NCI-H2081 treated with DMSO at 0.1 percent for 48 hours (cell line): ENCODE data around the gene ACOT13.
"Not testable (repeated sequence)": the region's sequence is repeated elsewhere in the genome, so short reads cannot be mapped to it uniquely, and the experiment has no call there.

Experiments
- DNase-seq: peaks from one replicate; lab custom pipeline; 2025; lab: John Stamatoyannopoulos, UW

ACOT13 gene

DNA sequence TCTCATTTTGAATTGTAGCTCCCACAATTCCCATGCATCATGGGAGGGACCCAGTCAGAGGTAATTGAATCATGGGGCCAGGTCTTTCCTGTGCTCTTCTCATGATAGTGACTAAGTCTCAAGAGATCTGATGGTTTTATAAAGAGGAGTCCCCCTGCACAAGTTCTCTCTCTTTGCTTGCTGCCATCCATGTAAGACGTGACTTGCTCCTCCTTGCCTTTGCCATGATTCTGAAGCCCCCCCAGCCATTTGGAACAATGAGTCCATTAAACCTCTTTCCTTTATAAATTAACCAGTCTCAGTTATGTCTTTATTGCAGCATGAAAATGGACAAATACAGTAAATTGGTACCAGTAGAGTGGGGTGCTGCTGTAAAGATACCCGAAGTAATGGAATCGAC is 63.8 kb downstream of the ACOT13 start:
- not testable (repeated sequence) for DNase-seq

DNA sequence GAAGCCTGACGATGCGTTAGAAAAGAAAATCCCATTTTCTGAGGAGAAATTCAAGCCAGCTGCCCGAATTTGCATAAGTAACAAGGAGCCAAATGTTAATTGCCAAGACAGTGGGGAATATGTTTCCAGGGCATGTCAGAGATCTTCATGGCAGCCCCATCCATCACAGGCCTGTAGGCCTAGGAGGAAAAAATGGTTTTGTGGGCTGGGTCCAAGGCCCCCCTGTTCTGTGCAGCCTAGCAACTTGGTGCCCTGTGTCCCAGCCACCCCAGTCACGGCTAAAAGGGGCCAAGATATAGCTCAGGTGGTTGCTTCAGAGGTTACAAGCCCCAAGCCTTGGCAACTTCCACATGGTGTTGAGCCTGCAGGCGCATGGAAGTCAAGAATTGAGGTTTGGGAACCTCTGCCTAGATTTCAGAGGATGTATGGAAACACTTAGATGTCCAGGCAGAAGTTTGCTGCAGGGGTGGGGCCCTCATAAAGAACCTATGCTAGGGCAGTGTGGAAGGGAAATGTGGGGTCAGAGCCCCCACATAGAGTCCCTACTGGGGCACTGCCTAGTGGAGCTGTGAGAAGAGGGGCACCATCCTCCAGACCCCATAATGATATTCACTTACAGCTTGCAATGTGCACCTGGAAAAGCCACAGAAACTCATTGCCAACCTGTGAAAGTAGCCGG is 64.7 kb downstream of the ACOT13 start:
- DNase-seq, result not testable (repeated sequence)

DNA sequence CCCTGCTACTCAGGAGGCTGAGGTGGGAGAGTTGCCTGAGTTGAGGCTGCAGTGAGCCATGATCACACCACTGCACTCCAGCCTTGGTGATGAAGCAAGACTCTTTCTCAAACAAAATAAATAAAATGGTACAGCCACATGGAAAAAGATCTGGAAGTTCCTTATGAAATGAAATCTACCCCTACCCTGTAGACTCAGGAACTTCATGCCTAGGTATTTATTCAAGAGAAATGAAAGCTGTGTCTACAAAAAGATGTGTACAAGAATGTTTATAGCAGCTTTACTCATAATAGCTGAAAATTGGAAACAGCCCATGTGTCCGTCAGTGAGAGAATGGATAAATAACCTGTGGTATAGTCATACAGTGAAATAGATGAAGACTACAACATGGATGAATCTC is 67.3 kb downstream of the ACOT13 start:
- no peak for DNase-seq

DNA sequence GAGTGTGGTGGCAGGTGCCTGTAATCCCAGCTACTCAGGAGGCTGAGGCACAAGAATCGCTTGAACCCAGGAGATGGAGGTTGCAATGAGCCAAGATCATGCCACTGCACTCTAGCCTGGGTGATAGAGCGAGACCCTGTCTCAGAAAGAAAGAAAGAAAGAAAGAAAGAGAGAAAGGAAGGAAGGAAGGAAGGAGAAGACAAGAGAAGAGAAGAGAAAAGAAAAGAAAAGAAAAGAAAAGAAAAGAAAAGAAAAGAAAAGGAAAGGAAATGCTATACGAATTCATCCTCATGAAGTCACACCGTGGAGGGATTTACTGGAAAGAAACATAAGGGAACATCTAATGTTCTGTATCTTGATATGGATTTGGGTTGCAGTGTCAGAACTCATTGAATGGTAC is 67.8 kb downstream of the ACOT13 start:
- DNase-seq, result not testable (repeated sequence)

DNA sequence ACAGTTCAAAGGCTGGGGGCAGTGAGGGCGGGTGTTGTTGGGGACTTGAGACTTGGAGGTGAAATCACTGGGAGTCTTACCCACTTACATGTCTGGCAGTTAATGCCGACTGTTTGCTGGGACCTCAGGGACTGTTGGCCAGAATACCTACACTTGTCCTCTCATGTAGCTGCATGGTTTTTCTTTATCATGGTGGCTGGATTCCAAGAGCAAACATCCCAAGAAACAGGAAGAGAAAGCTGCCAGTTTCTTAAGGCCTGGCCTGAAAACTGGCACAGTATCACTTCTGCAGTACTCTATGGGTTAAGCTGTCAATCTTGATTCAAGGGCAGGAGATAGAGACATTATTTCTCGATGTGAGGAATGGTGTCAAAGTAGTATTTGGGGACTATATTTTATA is 71.9 kb downstream of the ACOT13 start:
- no peak for DNase-seq

DNA sequence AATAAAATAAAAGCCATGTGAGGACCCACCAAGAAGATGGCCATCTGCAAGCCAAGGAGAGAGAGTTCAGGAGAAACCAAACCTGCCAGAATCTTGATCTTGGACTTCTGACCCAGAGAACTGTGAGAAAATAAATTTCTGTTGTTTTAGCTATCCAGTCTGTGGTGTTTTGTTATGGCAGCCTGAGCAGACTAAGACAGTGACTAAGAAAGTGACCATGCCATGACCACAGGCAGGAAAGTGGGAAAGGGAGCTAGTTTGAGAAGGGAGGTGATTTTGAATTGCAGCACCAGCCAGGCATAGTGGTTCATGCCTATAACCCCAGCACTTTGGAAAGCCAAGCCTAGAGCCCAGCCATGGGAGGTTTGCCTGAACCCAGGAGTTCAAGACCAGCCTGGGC is 74.0 kb downstream of the ACOT13 start:
- DNase-seq, result no peak

DNA sequence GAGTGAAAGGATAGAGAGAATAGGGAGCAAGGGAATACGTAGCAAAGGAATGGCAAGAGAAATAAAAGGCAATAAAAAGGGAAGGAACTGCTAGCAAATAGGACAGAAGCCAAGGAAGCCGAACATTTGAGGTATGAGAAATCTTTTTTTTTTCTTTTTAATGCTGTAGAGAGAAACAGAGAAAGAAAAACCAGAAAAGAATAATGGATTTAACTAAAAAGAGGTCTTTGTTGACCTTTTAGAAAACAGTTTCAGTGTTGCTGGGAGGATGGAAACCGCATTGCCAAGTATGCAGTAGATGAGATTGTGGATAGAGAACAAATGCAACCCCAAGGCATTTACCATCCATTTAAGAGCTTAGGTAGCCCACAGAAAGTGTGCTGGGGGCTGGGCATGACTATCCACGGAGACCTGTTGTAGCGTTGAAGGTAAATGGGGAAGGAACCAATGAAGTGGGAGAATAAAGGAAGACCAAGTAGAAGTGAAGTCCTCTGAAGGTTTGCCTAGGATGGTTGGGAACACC is 75.4 kb downstream of the ACOT13 start:
- no peak for DNase-seq

DNA sequence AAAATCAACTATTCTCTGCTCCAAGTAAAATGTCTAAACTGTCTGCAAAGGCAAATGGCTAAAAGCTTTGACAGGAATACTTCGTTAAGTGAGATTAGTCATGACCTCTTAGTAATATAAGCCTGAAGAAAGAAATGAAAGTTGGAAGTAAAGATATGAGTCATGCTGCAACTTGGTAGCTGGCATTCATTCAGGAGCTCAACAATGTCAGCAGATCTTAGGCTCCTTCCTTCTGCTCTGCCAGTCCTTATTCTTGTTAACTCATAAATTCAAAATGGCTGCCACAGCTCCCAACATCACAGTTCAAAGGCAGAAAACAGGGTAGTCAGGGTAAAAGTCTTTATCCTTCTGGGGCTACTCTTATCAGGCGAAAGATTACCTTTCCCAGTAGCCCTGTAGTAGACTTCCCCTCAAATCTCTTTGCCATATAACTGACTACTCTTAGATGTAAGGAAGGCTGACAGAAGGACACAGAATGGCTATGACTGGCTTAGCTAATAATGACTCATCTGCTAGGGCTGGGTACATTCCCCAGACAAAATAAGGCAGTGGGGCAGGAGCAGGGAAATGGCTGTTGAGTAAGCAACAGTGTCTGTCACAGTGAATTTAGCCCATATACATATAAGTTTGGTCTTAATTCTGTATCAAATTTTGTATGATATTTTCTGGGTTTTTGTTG is 76.5 kb downstream of the ACOT13 start:
- DNase-seq, result no peak

DNA sequence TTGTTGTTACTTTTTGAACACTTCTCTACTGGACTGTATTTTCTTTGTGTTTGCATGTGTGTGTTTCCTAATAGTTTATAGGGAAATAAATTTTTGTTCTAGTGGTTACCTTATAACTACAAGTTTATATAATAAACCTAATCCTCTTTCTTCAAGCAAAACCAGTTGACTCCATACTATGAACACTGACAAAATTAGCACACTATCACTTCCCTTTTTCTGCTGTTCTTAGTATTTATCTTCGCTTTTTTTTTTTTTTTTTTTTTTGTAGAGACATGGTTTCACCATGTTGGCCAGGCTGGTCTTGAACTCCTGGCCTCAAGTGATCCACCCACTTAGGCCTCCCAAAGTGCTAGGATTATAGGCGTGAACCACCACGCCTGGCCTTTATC is 77.1 kb downstream of the ACOT13 start:
- DNase-seq, result no peak

DNA sequence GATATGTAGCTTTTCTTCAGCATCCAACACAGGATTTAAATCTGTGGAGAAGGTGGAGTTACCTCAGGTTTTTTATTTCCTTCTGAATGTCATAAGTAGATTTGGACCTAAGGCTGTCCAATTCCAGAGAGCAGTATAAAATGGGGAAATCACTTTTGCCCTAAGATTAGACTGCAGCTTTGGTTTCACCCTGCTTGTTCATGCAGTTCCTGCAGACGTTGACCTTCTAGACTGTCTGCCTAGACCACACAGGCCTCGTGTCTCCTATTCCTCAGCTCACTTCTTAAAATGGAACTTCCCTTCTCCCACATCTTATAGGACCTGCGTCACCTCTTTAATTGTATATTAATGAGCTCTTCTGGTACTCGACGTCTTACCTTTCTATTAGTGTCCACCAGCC is 78.0 kb downstream of the ACOT13 start:
- no peak for DNase-seq

DNA sequence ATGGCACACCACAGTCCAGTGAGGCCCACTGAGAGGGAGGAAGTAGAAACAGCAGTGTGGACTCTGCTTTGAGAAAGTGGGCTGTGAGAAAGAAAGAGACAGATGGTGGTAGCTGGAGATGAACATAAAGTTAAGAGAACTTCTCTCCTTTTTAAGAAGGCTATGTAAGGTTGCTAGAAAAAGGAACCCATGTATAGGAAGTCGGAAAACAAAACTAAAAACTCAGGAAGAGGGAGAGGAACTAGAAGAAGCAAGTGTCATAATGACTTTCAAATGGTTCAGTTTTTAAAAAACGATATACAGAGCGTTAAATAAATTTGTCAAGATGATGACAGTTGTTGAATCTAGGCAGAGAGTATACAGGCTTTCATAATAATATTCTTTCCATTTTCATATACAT is 82.4 kb downstream of the ACOT13 start:
- no peak for DNase-seq

DNA sequence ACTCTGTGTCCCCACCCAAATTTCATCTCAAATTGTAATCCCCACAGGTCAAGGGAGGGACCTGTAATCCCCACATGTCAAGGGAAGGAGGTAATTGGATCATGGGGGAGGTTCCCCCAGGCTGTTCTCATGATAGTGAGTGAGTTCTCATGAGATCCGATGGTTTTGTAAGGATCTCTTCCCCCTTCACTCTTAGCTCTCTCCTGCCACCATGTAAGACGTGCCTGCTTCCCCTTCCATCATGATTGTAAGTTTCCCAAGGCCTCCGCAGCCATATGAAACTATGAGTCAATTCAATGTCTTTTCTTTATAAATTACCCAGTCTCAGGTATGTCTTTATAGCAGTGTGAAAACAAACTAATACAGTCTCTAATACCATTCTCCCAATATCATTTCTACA is 84.0 kb downstream of the ACOT13 start:
- not testable (repeated sequence) for DNase-seq

DNA sequence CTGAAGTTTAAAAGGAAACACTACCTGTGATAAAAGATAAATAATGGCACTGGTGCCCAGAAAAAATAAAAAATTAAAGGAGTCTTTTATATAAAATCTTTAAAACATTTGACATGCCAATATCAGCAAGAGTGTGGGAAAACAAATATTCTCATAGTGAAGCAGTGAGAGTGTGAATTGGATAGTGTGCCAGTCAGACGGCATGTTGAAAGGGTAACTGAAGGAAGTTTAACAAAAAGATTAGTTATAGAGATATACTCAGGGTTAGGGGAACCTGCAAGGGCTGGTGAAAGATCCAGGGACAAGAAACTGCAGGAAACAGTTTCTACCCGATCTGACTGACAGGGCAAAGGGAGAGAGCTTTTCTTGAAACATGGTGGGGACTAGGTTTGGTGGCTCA is 85.6 kb downstream of the ACOT13 start:
- DNase-seq, result no peak

DNA sequence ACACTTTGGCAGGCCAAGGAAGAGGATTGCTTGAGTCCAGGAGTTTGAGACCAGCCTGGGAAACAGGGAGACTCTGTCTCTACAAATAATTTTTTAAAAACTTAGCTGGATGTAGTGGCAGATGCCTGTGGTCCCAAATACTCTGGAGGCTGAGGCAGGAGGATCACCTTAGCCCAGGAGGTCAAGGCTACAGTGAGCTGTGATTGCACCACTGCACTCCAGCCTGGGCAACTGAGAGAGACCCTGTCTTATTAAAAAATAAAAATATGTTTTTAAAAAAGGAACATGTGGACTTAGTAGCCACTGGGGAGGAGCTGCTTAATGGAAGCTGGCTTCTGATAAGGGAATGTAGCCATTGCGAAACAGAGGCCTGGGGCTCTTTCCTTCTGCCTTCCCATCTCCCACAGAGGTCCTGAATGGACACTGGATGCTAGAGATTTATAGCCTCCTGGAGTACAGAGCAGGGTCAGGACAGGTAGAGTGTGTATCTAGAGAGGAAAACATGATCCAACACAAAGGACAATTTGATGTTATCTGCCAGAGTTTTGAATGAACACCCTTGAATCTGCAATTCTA is 86.1 kb downstream of the ACOT13 start:
- DNase-seq, result no peak

DNA sequence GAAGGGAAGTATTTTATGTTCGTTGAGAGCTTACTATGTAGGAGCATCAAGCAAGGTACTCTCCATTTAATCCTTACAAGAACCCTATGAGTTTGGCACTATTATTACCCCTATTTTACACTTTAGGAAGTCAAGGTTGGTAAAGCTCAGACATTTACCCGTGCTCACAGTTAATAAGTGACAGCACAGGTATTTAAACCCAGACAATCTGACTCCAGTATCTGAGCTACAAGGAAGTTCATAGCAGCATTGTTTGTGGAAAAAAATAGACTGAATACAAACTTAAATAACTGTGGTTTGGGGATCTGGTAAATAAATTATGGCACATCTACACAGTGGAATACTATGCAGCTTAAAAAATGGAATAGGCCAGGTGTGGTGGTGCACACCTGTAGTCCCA is 86.7 kb downstream of the ACOT13 start:
- DNase-seq, result no peak

DNA sequence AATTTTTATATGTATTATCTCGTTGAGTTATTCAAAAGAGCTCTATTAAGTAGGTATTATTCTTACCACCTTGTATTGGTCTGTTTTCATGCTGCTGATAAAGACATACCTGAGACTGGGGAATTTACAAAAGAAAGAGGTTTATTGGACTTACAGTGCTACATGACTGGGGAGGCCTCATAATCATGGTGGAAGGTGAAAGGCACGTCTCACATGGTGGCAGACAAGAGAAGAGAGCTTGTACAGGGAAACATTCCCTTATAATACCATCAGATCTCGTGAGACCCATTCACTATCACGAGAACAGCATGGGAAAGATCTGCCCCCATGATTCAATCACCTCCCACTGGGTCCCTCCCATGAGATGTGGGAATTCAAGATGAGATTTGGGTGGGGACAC is 87.5 kb downstream of the ACOT13 start:
- DNase-seq, result not testable (repeated sequence)
